GM12878 (cell line): ENCODE data around the gene VKORC1. TPM values are rescaled to one million over a fixed set of nuclear protein-coding genes. Genes with fewer than 3 reads are reported as not detected.

Experiments
- ATF7 ChIP-seq: fragments of 450-650 bp; IDR thresholded peaks from 2 replicates; pipeline ENCODE4 v1.6.1; 2016; ENCODE audit warnings: low read depth, mild to moderate bottlenecking
- FOXK2 ChIP-seq: fragments of 450-650 bp; IDR thresholded peaks from 2 replicates; pipeline ENCODE4 v1.6.1; 2017; ENCODE audit warnings: mild to moderate bottlenecking, moderate library complexity
- HDAC2 ChIP-seq: fragments of 200-600 bp; sonication (generic); IDR thresholded peaks from 2 replicates; pipeline ENCODE4 v1.6.1; 2017
- IKZF2 ChIP-seq, 2 experiments: fragments of 450-650 bp; IDR thresholded peaks; 2 replicates each; pipeline ENCODE4 v1.6.1; 2017; ENCODE audit warnings: mild to moderate bottlenecking in 2 of 2, moderate library complexity in 2 of 2
- LARP7 ChIP-seq: fragments of 450-650 bp; IDR thresholded peaks from 2 replicates; pipeline ENCODE4 v1.6.1; 2017; ENCODE audit warnings: mild to moderate bottlenecking
- MYC ChIP-seq: IDR thresholded peaks from 2 replicates; pipeline ENCODE4 v1.6.1; 2011; ENCODE audit warnings: mild to moderate bottlenecking, low read length, moderate library complexity, inconsistent platforms; ENCODE audit not compliant: insufficient read depth, insufficient replicate concordance, insufficient read length, severe bottlenecking
- RAD21 ChIP-seq: IDR thresholded peaks from 2 replicates; pipeline ENCODE4 v1.6.1; 2011; ENCODE audit warnings: mild to moderate bottlenecking, low read depth, low read length, moderate library complexity; ENCODE audit not compliant: insufficient read depth
- TCF7 ChIP-seq: IDR thresholded peaks from 2 replicates; pipeline ENCODE4 v1.6.1; 2014; ENCODE audit warnings: antibody characterized with exemption, borderline replicate concordance
- polyA plus RNA-seq, 11 experiments: library from polyadenylated mRNA; depleted of rRNA in 4 of 11; unstranded in 6 of 11; stranded (reverse) in 5 of 11; fragments of >200 nt; fragmentation: Nextera tagmentation in 4 of 11; fragmentation: Illumina TruSeq in 1 of 11; extraction: Ambion mirVana in 4 of 11; extraction: Trizol in 1 of 11; gene quantifications; 1 replicate in 1 of 11; 2 replicates in 10 of 11; pipeline versions ENCODE4 v1.2.1 to v1.2.3, GENCODE V29; 2011 to 2016; ENCODE audit warnings: inconsistent platforms in 2 of 11, missing spikeins in 2 of 11, low read depth in 1 of 11
- total RNA-seq, 4 experiments: library from RNA; depleted of rRNA in 3 of 4; stranded (reverse); fragments of >200 nt in 3 of 4; fragmentation: Illumina TruSeq in 1 of 4; extraction: Trizol in 1 of 4; gene quantifications; 2 replicates each; pipeline versions ENCODE4 v1.2.1 to v1.2.3, GENCODE V29; 2013 to 2021
- TF ChIP-seq, protein P1 (sequence below): fragments of 450-650 bp; IDR thresholded peaks from 2 replicates; pipeline ENCODE4 v1.6.1; 2017; ENCODE audit warnings: mild to moderate bottlenecking, low read depth, inconsistent platforms; ENCODE audit not compliant: poor library complexity, severe bottlenecking
- TF ChIP-seq, protein P2 (sequence below): fragments of 450-650 bp; IDR thresholded peaks from 2 replicates; pipeline ENCODE4 v1.6.1; 2016; ENCODE audit warnings: mild to moderate bottlenecking
- TF ChIP-seq, protein P3 (sequence below): IDR thresholded peaks from 2 replicates; pipeline ENCODE4 v1.6.1; 2012; ENCODE audit warnings: low read depth, low read length, improper control_type of control experiment

Gene VKORC1
- total and polyA plus RNA-seq, 10 of the 15 experiments (the other 5 are each of a cell fraction or from before 2014, with no cell fraction given): 19.8 to 140 (median 57.7) TPM

DNA sequence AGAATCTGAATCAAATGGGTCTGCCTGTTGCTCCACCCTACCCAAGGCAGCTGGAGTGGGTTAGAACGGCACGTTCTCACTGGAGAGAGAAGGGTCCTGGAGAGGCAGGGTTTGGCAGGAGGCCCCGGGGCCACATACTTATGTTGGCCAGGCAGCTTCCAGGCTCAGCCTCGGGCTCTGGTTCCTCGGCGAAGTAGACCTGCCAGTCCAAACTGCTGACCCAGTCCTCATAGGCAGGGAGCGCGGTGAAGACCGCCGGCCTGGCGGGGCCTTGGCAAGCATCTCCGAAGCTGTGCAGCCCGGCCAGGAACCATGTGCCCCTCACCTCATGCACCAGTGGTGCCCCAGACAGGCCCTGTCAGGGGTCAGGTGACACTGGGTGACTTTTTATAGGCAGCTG is 10.6 kb downstream of the VKORC1 start (continued):
- TF ChIP-seq, protein P1, sequence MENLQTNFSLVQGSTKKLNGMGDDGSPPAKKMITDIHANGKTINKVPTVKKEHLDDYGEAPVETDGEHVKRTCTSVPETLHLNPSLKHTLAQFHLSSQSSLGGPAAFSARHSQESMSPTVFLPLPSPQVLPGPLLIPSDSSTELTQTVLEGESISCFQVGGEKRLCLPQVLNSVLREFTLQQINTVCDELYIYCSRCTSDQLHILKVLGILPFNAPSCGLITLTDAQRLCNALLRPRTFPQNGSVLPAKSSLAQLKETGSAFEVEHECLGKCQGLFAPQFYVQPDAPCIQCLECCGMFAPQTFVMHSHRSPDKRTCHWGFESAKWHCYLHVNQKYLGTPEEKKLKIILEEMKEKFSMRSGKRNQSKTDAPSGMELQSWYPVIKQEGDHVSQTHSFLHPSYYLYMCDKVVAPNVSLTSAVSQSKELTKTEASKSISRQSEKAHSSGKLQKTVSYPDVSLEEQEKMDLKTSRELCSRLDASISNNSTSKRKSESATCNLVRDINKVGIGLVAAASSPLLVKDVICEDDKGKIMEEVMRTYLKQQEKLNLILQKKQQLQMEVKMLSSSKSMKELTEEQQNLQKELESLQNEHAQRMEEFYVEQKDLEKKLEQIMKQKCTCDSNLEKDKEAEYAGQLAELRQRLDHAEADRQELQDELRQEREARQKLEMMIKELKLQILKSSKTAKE: no peak
- TF ChIP-seq, protein P2, sequence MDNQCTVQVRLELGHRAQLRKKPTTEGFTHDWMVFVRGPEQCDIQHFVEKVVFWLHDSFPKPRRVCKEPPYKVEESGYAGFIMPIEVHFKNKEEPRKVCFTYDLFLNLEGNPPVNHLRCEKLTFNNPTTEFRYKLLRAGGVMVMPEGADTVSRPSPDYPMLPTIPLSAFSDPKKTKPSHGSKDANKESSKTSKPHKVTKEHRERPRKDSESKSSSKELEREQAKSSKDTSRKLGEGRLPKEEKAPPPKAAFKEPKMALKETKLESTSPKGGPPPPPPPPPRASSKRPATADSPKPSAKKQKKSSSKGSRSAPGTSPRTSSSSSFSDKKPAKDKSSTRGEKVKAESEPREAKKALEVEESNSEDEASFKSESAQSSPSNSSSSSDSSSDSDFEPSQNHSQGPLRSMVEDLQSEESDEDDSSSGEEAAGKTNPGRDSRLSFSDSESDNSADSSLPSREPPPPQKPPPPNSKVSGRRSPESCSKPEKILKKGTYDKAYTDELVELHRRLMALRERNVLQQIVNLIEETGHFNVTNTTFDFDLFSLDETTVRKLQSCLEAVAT: no peak
- TF ChIP-seq, protein P3, sequence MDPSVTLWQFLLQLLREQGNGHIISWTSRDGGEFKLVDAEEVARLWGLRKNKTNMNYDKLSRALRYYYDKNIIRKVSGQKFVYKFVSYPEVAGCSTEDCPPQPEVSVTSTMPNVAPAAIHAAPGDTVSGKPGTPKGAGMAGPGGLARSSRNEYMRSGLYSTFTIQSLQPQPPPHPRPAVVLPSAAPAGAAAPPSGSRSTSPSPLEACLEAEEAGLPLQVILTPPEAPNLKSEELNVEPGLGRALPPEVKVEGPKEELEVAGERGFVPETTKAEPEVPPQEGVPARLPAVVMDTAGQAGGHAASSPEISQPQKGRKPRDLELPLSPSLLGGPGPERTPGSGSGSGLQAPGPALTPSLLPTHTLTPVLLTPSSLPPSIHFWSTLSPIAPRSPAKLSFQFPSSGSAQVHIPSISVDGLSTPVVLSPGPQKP: no peak
- TF ChIP-seq RAD21: no peak
- TF ChIP-seq LARP7: no peak
- TF ChIP-seq TCF7: no peak
- TF ChIP-seq ATF7: no peak
- no peak for TF ChIP-seq FOXK2
- TF ChIP-seq MYC: no peak
- no peak for TF ChIP-seq IKZF2 (IDR thresholded peaks at IDR 0.05)
- no peak for TF ChIP-seq HDAC2
